HG02840 (cell line): Measurements from ENCODE around the gene RFX2.
"Not testable (repeated sequence)": the region's sequence is repeated elsewhere in the genome, so short reads cannot be mapped to it uniquely, and the experiment has no call there.

Source experiments
- ATAC-seq: cut with Tn5 transposase; IDR thresholded peaks from one replicate; pipeline ENCODE4 v1.9.1; 2021; ENCODE audit warnings: mild to moderate bottlenecking, moderate library complexity, moderate number of reproducible peaks; ENCODE audit not compliant: unreplicated experiment, low FRiP score

RFX2 gene

DNA sequence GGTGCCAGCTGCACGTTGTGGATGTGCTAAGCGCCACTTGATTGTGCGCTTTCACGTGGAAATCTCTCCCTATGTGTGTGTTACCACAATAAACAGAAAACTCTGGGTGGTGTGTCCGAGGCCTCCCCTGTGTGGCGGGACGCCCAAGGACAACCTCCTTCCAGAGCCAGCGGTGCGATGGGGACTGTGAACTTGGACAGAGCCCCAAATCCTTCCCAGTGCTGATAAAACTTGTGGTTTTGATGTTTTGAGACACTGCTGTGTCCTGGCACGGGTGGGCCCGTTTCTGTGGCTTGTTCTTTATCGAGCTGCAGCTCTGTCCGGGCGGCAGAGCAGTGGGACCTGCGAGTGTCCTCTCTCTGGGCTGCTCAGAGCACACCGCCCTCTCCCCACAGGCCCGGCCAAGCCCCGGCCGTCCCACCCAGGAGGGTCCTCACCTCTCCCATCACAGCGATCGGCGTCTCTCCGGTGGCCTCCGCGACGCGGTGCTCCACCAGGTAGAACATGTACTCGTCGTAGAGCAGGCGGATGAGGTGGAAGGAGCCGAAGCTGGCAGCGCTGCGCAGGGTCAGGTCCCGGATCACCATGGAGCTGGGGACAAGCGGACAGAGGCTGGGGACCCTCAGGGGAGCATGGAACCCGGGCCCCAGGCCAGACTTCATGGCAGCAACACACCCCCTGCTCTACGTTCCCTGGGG lies 113.5 kb downstream of the RFX2 start:
- no peak for ATAC-seq

DNA sequence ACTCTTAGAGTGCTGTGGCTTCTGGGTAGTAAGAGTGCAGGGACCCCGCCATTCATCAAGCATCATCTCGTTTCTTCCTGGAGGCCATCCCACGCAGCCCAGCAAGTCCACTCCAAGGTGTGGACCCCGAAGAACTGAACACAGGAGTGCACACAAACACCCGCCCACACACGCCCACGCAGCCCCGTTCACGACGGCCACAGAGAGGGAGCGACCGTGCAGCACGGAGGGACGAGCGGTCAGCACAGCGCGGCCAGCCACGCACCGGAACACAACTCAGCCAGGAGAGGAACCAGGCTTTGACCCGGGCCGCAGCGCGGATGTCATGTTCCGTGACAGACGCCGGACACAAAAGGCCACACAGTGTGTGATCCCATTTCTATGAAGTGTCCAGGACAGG lies 114.2 kb downstream of the RFX2 start:
- no peak for ATAC-seq

DNA sequence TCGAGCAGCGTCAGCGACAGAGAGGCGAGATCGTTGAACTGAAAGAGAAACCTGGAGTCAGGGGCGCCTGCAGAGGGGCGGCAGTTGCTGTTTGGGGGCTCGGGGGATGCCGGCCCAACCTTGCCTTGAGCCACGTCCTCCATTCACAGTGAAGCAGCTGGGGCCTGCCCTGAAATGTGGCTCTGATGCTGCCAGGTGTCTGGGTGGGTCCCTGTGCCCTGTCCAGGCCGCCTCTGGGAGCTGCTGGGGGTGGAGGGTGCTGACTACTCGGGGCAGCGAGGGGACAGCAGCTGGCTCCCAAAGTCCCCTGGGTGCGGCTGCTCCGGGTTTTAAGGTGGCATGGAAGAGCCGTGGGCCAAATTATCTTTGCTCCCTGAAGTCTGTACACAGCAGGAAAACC lies 114.7 kb downstream of the RFX2 start:
- no peak for ATAC-seq

DNA sequence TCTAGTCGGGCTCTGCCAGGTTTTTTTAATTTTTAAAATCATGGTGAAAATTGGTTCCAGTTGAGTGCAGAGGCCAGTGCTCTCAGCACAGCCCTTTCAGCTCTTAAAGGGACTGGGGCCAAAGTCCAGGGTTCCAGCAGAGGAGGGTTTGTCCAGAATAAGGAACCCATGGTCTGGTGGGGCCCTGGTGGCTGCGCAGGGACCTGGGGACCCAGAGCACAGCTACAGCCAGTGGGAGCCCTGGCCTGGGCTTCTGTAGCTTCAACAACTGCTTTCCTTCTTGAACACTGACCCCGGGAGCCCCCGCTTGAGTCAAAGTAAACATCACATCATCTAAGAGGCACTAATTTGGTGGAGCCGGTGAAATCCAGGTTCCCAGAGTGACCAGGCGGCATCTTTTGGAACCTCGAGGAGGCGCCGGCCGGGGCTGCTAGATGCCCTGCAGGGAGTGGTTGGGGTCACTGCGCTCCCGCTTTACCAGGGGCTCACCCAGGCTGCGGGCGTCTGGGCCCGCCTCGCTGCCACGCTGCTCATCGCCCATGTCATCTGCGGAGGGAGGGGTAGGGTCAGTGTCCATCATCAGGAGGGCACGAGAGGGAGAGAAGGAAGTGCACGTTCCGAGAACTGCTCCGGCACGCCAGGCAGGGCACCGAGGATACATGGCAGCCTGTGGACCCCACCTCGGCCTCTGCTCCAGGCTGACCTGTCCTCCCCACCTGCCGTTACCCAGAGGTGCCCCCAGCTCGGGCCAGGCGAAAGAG lies 115.7 kb downstream of the RFX2 start:
- no peak for ATAC-seq

DNA sequence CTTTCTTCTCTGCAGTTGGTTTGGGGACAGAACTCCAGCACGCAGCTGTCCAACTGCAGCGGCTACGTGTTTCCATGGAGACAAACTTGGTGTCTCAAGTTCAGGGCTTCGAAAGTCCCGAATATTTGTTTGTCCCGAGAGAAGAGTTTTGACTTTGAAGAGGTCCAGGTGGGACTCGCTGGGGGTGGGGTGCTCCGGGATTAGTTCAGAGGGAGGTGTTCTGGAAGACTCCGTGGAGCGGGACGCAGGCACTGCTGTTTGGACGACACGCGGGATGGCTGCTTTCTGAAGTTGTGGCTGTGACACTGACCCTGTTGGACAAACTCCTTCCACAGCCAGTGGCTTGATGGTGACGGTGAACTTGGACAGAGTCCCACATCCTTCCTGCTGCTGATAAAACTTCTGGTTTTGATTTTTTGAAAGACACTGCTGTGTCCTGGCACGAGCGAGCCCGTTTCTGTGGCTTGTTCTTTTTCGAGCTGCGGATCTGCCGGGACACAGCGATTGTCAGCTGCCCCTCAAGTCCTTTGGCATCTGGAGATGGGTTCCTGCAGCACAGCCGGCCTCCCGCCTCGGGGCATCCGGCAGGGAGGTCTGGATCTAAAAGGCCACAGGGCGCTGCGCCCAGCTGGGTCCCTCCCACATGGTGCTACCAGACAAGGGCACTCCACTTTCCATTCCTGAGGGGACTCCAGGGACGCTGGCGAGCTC lies 116.5 kb downstream of the RFX2 start:
- no peak for ATAC-seq

DNA sequence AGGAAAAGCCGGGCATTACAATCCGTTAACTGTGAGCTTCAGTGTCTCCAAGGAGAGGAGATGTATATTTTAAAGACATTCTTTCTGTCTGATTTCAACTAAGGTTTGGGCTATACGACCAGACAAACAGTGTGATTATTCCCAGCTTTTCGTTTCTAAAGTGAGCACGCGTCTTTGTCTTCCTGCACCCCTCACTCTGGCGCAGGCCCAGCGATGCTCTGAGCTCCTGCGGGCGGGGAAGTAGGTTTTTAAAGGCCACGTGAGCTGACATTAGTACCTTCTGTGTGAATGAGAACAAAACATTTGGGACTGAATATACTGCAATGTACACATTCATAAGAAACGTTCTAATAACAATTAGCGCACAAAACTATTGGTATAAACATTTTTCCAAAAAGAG lies 117.1 kb downstream of the RFX2 start:
- no peak for ATAC-seq

DNA sequence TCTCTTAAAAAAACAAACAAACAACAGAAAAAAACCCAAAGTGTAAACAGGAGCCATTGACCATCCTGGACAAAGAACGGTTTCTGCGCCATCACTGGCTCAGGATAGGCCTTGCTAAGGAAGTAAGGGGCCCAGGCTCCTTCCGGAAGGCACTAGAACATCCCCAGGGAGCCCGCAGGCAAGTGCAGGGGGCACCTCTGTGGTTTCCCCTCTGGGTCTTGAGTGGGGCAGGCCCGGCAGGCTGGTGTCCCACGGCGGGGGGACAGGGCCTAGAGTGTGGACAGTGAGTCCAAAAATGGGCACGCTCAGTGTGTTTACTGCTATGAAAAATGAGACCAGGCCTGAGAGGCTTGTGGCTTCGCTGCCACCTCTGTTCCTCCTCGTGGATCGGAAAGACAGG lies 117.5 kb downstream of the RFX2 start:
- no peak for ATAC-seq

DNA sequence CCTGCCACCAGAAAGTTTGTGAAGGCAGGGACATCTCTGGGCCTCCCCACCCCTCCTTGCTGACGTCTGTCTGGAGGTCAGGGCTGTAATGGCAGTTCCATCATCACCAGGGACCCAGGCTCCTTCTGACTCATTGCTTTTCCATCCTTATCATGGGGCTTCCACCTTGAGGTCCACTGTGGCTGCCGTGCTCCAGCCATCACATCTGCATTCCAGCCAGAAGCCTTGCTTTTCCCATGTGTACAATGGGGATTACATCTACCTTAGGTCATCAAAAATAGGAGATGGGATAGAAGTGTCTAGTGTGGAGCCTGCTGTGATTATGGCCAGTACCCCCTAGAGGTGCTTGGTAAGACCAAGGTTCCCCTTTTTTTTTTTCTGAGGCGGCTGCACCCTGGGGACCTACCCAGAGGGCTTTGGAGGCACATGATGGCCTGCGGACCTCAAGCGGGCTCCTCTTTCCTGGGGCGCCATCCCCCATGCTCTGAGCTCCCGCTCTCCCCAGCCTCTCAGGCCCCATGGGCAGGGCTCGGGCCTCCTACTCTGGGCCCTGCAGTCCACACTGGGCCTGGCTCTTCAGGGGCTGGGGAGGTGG lies 119.0 kb downstream of the RFX2 start:
- ATAC-seq: no peak

DNA sequence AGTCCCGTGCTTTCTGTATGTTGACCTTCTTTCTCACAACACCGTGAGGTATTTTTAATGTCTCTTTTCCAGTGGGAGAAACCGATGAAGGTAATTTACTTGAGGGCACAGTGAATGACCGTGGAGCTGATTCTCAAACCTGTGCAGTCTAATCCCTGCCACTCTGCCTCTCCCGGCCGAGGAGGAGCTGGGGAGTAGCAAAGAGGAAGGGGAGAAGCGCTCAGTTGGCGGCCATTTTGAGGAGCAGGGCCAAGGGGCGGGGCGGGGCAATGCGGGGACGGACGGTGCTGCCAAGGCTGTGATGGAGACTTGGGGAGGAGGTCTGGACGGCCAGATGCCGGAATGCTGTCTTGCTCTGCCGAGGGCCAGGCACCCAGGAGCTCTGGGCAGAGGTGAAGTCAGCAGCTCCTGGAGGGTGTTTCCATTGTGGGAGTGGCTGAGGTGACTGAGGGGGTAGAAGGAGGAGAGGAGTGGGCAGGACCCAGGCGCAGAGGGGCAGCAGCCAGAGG lies 120.0 kb downstream of the RFX2 start:
- no peak for ATAC-seq

DNA sequence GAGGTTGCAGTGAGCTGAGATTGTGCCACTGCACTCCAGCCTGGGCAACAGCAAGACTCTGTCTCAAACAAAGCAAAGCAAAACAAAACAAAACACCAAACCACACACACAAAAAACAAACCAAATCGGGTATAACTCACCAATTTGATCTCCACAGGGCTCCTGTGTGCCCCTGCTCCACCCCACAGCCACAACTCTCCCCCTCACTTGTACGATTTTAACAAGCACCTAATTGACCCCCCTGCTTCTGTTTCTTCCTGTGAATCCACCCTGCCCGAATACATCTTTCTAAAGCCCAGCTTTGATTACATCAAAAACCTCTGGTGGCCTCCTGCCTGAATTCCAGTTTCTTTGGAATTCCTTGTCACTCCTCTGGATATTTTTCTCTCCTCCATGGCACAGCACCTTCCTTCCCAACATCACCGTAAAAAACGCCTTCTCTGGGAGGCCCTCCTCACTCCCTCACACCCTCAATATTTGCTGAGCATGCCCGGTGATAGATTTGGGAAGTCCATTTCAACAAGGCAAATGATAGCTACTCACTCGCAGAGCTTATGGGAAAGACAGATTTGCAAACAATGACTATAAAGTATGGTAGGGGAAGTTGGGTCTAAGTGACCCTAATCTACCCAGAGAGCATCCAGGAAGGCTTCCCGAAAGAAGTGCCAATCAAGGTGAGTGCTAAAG lies 120.8 kb downstream of the RFX2 start:
- no peak for ATAC-seq

DNA sequence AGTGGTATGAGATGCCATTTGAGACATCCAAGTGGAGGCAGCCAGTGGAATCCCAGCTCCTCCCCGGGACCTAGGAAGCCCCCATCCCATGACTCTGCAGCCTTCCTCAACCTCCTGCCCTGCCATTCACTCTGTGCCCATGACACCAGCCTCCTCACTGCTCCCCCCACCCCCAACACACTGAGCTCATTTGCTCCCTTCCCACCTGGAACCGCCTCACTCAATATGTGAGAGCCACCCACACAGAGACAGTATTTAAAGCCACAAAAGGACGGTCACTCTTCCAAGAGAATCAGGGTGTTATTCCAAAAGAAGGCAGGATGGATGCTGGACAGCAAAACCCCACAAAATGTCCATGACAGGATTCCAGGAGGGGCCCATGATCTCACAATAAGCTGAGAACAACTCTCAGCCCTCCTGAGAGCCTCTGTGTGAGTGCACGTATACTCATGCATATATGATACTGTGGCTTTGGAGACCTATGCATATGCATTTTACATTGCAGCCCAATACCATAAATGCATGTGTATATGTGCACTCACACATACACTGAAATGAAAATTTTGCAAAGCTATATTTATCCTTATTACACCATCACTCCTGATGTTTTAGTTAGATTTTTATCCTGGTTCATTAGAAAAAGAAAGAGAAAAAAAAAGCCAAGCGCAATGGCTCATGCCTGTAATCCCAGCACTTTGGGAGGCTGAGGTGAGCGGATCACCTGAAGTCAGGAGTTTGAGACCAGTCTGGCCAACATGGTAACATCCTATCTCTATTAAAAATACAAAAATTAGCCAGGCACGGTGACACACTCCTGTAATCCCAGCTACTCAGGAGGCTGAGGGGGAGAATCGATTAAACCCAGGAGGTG lies 121.5 kb downstream of the RFX2 start:
- ATAC-seq: no peak

DNA sequence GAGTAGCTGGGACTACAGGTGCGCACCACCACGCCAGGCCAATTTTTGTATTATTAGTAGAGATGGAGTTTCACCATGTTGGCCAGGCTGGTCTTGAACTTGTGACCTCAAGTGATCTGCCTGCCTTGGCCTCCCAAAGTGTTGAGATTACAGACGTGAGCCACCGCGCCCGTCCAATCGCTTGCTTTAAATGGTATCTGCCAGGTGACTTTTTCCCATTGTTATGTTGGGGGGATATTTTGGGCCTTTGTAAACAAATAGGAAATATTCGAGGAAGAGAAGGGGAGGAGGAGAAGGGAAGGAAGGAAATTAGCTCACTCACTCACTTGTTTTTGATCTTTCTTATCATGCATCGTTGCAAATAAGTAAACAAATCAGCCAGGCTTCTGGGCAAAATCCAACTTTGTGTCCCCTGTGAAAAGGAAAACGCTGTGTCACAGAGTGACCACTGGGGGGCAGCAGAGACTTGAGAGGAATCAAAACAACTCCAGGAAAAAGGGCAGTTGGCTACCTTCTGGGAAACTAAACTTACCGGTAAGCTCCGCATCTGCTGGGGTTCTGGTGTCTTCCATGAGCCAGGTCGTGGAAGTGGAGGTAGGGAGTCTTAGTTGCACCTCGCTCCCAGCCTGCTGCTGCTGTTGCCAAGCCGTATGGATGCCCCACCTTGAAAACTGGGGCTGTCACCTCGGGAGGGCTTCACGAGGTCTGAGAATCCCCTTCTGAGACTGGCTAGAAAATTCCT lies 123.1 kb downstream of the RFX2 start:
- ATAC-seq: no peak

DNA sequence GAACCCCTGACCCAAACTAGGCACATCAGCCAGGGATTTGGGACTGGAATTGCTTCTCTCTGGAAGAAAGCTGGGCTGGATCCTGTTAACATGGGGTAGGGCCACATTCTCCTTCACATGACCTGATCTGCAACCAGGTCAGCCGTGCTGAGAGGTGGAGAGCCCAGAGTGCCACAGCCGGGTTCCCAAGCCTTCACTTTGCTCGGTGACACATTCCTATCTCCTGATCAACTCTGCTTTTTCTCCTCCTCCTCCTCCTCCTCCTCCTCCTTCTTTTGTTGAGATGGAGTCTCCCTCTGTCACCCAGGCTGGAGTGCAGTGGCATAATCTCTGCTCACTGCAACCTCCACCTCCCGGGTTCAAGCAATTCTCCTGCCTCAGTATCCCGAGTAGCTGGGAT lies 124.5 kb downstream of the RFX2 start:
- ATAC-seq: not testable (repeated sequence)

DNA sequence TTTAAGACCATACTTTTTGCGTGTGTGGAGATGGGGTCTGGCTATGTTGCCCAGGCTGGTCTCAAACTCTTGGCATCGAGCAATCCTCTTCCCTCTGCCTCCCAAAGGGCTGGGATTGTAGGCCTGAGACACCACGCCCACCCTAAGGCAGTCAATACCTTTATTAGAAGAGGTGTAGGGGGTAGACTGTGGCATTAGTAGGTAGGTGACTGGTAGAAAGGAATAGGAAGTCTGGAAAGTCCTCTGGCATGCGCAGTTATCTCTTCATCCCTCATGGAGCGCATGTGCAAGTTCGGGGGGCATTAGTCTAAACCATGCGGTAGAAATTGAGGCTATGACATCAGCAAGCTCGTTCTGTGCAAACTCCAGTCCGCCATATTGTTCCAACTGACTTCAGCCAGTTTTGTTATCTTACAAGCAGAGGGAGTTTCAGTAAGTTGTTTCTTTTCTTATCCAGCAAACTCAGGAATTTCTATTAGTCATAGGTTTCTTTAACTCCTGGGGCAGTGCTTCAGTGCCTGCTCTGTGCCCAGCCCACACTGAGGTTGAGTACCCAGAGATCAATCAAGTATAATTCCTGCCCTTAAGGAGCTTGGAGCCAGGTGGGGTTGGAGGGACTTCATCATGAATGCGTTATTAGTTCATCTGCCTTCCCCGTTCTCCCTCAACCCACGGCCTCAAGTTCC lies 125.1 kb downstream of the RFX2 start:
- no peak for ATAC-seq

DNA sequence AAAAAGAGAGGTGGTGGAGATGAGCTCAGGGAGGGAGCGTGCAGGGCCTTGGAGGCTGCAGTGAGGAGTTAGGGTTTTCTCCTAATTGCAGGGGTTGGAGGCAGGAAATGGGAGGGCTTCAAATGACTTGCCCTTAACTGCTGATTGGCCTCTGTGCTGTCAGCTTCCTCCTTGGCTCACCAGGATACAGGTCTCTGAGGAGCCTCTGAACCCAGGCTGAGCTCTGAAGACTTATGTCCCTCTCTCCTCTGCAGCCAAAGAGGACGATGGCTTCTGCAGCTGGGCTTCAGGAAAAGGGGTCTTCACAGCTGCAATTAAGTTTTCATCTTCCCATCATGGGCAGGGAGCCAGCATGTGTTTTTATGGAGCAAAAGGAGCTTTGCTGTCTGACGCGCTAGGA lies 125.7 kb downstream of the RFX2 start:
- ATAC-seq: no peak

DNA sequence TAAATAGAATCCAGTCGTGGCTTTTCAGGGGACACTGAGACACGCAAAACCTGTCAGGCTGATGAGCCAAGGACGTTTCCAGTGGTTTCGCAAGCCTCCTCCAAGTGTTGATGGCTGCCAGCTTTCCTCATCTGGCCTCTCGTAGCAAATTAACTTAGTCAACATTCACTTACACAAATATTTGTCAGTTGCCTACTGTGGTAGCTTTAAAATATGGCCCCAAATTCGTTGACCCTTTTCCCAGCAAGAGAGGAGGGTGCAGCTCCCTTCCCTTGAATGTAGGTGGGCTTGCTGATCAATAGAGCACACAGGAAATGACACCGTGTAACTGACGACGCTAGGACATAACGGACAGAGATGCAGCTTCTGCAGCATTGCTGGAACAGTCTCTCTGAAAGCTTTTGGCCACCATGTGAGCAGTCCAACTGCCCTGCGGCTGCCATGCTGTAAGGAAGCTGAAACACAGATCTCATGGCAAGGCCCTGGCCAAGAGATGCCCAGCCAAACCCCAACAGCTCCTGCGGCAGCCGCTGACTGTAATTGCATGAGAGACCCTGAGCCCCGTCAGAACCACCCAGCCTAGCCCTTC lies 126.8 kb downstream of the RFX2 start:
- ATAC-seq: no peak

DNA sequence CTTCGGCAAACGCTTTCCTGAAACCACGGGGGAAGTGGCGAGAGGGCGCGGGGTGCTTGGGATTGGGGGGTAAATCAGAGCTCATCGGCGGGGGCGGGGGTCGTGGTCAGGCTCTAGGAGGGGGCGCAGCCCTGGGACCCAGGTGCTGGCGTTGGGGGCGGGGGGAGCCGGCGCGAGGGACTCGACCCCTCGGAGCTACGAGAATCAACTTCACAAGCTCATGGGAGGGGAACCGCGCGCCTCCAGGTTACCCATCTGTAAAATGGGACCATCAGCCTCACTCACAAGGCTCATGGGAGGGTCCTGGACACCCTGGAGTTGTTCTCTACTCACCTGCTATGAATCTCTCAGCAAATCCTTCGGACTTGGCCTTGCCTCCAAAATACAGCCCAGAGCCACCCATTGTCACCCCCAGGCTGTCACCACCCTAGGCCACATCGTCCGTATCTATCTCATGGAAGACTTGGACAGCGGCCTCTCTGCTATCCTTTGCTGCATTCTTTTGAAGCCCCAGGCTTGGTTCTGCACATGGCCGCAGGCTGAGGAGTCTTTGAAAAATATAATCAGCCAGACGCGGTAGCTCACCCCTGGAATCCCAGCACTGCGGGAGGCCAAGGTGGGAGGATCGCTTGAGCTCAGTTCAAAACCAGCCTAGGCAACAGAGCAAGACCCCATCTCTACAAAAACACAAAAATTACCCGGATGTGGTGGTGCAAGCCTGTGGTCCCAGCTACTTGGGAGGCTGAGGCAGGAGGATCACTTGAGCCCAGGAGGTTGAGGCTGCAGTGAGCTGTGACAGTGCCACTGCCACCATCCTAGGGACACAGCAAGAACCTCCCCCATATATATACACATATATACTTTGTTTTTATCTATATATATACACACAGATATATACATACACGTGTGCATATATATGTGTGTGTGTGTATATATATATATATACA lies 131.4 kb downstream of the RFX2 start:
- ATAC-seq: no peak
